Subcutaneous adipose tissue (tissue), 4 donors: ENCODE measurements around the gene FAM181B. TPM values are rescaled to one million over a fixed set of nuclear protein-coding genes. Genes with fewer than 3 reads are reported as not detected.

Source experiments
- total RNA-seq, 4 donors: library from RNA; depleted of rRNA; stranded (reverse); fragments of >200 nt; gene quantifications; one replicate each; pipeline ENCODE4 v1.1.0, GENCODE V29; 2016
- TF ChIP-seq, protein P1 (sequence below): fragments of 450-650 bp; IDR thresholded peaks from one replicate; pipeline ENCODE4 v1.5.1; 2016; ENCODE audit warnings: low read depth, mild to moderate bottlenecking, control low read depth, antibody characterized with exemption, moderate library complexity

Gene FAM181B
- total RNA-seq, 4 donors from 2014 or later = 0.19 to 0.22 TPM; not detected in 2

- TF ChIP-seq, protein P1, sequence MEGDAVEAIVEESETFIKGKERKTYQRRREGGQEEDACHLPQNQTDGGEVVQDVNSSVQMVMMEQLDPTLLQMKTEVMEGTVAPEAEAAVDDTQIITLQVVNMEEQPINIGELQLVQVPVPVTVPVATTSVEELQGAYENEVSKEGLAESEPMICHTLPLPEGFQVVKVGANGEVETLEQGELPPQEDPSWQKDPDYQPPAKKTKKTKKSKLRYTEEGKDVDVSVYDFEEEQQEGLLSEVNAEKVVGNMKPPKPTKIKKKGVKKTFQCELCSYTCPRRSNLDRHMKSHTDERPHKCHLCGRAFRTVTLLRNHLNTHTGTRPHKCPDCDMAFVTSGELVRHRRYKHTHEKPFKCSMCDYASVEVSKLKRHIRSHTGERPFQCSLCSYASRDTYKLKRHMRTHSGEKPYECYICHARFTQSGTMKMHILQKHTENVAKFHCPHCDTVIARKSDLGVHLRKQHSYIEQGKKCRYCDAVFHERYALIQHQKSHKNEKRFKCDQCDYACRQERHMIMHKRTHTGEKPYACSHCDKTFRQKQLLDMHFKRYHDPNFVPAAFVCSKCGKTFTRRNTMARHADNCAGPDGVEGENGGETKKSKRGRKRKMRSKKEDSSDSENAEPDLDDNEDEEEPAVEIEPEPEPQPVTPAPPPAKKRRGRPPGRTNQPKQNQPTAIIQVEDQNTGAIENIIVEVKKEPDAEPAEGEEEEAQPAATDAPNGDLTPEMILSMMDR = no peak
Observed at GRCh38 chr11:82732348-82732733, 1.3 kb downstream of the FAM181B start.

GRCh38 chr11:82731691-82732277, 1.9 kb downstream of the FAM181B start:
- TF ChIP-seq, protein P1 = no peak

DNA sequence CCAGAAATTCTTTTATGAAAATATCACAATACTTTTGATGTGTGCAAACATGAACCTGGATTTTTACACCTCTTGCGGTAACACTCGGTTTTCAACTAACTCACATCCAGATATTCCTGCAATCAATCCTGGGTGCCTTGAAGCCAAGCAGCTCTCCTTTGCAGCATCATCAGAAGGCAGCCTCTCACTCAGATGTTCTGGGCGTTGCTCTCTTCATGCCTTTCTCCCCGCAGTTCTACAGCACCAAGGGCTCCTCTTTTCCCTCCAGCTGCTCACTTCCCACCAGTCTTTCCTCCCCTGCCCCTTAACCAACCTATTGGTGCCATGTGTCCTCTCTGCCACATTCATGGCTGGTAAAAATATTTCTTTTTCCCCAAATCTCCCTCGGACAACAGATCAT, 2.9 kb downstream of the FAM181B start:
- TF ChIP-seq, protein P1 = no peak

GRCh38 chr11:82730286-82730685, 3.4 kb downstream of the FAM181B start:
- TF ChIP-seq, protein P1 = no peak

- TF ChIP-seq, protein P1 = no peak
Observed at GRCh38 chr11:82724026-82724425, 9.6 kb downstream of the FAM181B start.

DNA sequence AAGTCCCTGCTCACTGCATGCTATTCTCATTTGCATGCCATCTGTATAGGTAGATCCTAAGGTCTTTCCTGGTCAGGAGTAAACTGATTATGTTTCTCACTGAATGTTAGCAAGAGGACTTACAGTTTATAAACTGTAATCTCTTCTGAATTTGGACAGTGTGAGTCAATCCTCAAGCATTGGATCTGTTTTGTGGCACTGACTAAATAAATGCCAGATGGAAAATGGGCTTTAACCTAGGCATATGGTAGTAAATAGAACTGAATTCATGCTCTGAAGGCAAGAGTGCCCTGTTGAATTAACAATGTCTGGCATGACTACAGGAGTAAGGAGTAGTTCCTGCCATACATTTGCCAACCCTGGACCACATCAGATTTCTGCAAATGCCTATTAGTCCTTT, 11.4 kb downstream of the FAM181B start:
- TF ChIP-seq, protein P1 = no peak

DNA sequence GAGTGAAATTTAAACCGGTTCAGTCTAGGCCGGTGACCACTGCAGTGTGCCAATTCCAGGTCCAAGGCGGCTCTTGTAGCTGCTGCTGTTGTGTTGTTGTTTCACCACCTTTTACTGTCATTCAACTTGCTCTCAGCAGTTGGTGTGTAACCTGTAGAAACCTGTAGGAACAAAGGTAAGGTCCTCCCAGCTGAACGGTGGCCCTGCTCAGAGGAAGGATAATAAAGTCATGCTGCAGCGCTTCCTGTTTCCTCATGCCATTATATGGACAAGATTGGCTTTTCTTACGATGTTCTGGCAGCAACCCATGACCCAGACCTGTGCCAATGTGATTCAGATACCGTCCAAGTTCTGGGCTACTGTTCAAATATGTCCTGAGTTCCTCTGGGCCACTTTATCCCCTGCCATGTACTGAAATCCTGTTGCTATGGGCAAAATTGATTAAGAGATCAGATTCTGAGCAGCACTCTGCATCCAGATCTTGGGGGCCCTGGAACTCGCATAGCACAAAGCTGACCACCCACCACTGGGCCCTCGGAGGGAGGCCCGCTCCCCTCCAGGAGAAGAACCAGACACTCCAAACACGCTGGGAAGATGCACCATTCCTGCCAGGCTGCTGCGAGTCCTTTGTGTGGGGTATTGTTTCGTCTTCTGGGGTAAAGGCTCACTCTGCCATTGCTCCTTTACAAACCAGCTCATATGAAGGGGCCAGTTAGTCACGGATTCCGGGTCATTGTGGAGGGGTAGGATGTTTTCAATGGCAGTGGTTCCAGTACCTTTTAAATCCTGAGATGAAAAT, 13.2 kb downstream of the FAM181B start:
- TF ChIP-seq, protein P1 = no peak
